HCT116 (cell line): Measurements from ENCODE around the gene TM4SF4. TPM values are rescaled to one million over a fixed set of nuclear protein-coding genes. Genes with fewer than 3 reads are reported as not detected.

ENCODE experiments used
- ATAC-seq: fragments of 200-7000 bp; cut with Tn5 transposase; 2 replicates; pipeline ENCODE4 v1.9.1; 2020; ENCODE audit warnings: mild to moderate bottlenecking, moderate library complexity
- BruUV-seq: library from RNA; stranded (reverse); fragments of 400-500 nt; replicated peaks from 2 replicates; lab custom pipeline; 2021; lab: Mats Ljungman, UMichigan
- CTCF ChIA-PET: fragments of 300-600 bp; sonication (Branson Sonifier 250); formaldehyde crosslinking; loops from one replicate; lab custom pipeline; 2021; ENCODE audit warnings: antibody characterized with exemption; lab: Charles Lee
- POLR2A ChIA-PET: fragments of 300-600, 350-600 bp; sonication (Branson Sonifier 250); formaldehyde crosslinking; loops from one replicate; lab custom pipeline; 2021; ENCODE audit warnings: antibody characterized with exemption; lab: Charles Lee
- RAD21 ChIA-PET, 2 experiments: fragments of 300-600 bp; sonication (Branson Sonifier 250); formaldehyde crosslinking; loops; one replicate each; lab custom pipeline; 2023; ENCODE audit warnings: low total read pairs in 2 of 2; ENCODE audit not compliant: uncharacterized antibody in 2 of 2, unreplicated experiment in 2 of 2, low non-redundant PET in 1 of 2; lab: Charles Lee
- DNase-seq: peaks from one replicate; pipeline ENCODE4 v3.0.0-alpha.2; 2010; ENCODE audit warnings: low read depth, low spot score
- H2AFZ ChIP-seq: fragments of 200-600 bp; shearing (Covaris generic), sonication (generic); 2 replicates; pipeline ENCODE4 v1.6.1; 2017; ENCODE audit warnings: low read depth, mixed run types, mixed read lengths, antibody characterized with exemption, low read length; ENCODE audit not compliant: poor library complexity, severe bottlenecking
- H3K27ac ChIP-seq: 2 replicates; pipeline ENCODE4 v1.5.1; 2012; ENCODE audit warnings: low read depth, low read length
- H3K27me3 ChIP-seq: fragments of 200-600 bp; sonication (generic); 2 replicates; pipeline ENCODE4 v1.6.1; 2016; ENCODE audit warnings: mixed run types, low read length, mixed read lengths; ENCODE audit not compliant: insufficient read depth
- H3K36me3 ChIP-seq, 2 experiments: fragments of 200-500 bp in 1 of 2; fragments of 200-600 bp in 1 of 2; sonication (Bioruptor generic) in 1 of 2; sonication (generic) in 1 of 2; 2 replicates each; pipeline versions ENCODE4 v1.5.1 to v1.6.1; 2014 to 2016; ENCODE audit warnings: low read length in 2 of 2, inconsistent platforms in 1 of 2, mixed read lengths in 1 of 2, mixed run types in 1 of 2; ENCODE audit not compliant: insufficient read depth in 2 of 2, control insufficient read depth in 1 of 2
- H3K4me1 ChIP-seq, 2 experiments: fragments of 200-600 bp in 1 of 2; sonication (generic) in 1 of 2; 2 replicates each; pipeline versions ENCODE4 v1.5.1 to v1.6.1; 2012 to 2017; ENCODE audit warnings: low read length in 2 of 2, inconsistent platforms in 1 of 2, mild to moderate bottlenecking in 1 of 2, mixed read lengths in 1 of 2, mixed run types in 1 of 2, moderate library complexity in 1 of 2; ENCODE audit not compliant: insufficient read depth in 2 of 2, control insufficient read depth in 1 of 2
- H3K4me2 ChIP-seq: fragments of 200-600 bp; sonication (generic); 2 replicates; pipeline ENCODE4 v1.6.1; 2017; ENCODE audit warnings: mixed run types, low read length, mixed read lengths
- H3K4me3 ChIP-seq, 2 experiments: fragments of 200-600 bp in 1 of 2; sonication (generic) in 1 of 2; replicated peaks in 1 of 2; 2 replicates each; pipeline ENCODE4 v1.5.1; 2011 to 2016; ENCODE audit warnings: low read length in 2 of 2, control low read depth in 1 of 2, low read depth in 1 of 2, mild to moderate bottlenecking in 1 of 2, mixed read lengths in 1 of 2, mixed run types in 1 of 2
- H3K79me2 ChIP-seq: fragments of 200-600 bp; sonication (generic); 2 replicates; pipeline ENCODE4 v1.6.1; 2017; ENCODE audit warnings: mild to moderate bottlenecking, mixed run types, low read length, moderate library complexity, mixed read lengths; ENCODE audit not compliant: insufficient read depth
- H3K9ac ChIP-seq: fragments of 200-600 bp; sonication (generic); 2 replicates; pipeline ENCODE4 v1.6.1; 2016; ENCODE audit warnings: low read length, mixed read lengths
- H3K9me2 ChIP-seq: fragments of 200-600 bp; sonication (generic), shearing (Covaris generic); 2 replicates; pipeline ENCODE4 v1.6.1; 2017; ENCODE audit warnings: mixed run types, mild to moderate bottlenecking, moderate library complexity; ENCODE audit not compliant: insufficient read depth
- H3K9me3 ChIP-seq, 2 experiments: fragments of 200-500 bp in 1 of 2; fragments of 200-600 bp in 1 of 2; sonication (Bioruptor generic) in 1 of 2; sonication (generic) in 1 of 2; 2 replicates each; pipeline ENCODE4 v1.6.1; 2014 to 2017; ENCODE audit warnings: low read length in 2 of 2, mixed read lengths in 2 of 2, inconsistent platforms in 1 of 2, low read depth in 1 of 2, mild to moderate bottlenecking in 1 of 2, mixed run types in 1 of 2, moderate library complexity in 1 of 2; ENCODE audit not compliant: control insufficient read depth in 1 of 2, insufficient read depth in 1 of 2
- H4K20me1 ChIP-seq: fragments of 200-600 bp; sonication (generic), shearing (Covaris generic); 2 replicates; pipeline ENCODE4 v1.6.1; 2017; ENCODE audit warnings: mixed run types, mild to moderate bottlenecking, moderate library complexity; ENCODE audit not compliant: insufficient read depth
- ATF3 ChIP-seq: IDR thresholded peaks from 2 replicates; pipeline ENCODE4 v1.6.1; 2012
- CBX3 ChIP-seq: IDR thresholded peaks from 2 replicates; pipeline ENCODE4 v1.6.1; 2012; ENCODE audit warnings: low read depth
- CEBPB ChIP-seq: IDR thresholded peaks from 2 replicates; pipeline ENCODE4 v1.6.1; 2012; ENCODE audit warnings: low read depth
- CTCF ChIP-seq, 3 experiments: fragments of 200-600 bp in 1 of 3; sonication (generic) in 1 of 3; IDR thresholded peaks in 2 of 3; conservative IDR thresholded peaks in 1 of 3; 2 replicates each; pipeline ENCODE4 v1.5.1; 2012 to 2017; ENCODE audit warnings: low read depth in 2 of 3, low read length in 2 of 3, antibody characterized with exemption in 1 of 3, borderline replicate concordance in 1 of 3, control low read depth in 1 of 3, mild to moderate bottlenecking in 1 of 3, mixed read lengths in 1 of 3, mixed run types in 1 of 3, moderate library complexity in 1 of 3; ENCODE audit not compliant: insufficient read depth in 1 of 3
- JUND ChIP-seq: IDR thresholded peaks from 2 replicates; pipeline ENCODE4 v1.6.1; 2012
- MAX ChIP-seq: IDR thresholded peaks from 2 replicates; pipeline ENCODE4 v1.6.1; 2012
- SRF ChIP-seq: IDR thresholded peaks from 2 replicates; pipeline ENCODE4 v1.6.1; 2012; ENCODE audit warnings: low read depth
- ZBTB33 ChIP-seq: IDR thresholded peaks from 2 replicates; pipeline ENCODE4 v1.6.1; 2011; ENCODE audit warnings: mild to moderate bottlenecking, low read length, moderate library complexity; ENCODE audit not compliant: insufficient replicate concordance; ENCODE audit errors: extremely low read depth
- ZFX ChIP-seq: fragments of 450-650 bp; IDR thresholded peaks from 2 replicates; pipeline ENCODE4 v1.6.1; 2017
- intact Hi-C: fragments of 100-400 bp; cut with micrococcal nuclease; formaldehyde crosslinking; loops from 2 replicates; pipeline ENCODE4 v1.10.0; 2022
- total RNA-seq: library from RNA; stranded (reverse); gene quantifications from one replicate; pipeline ENCODE4 v1.2.1, GENCODE V29; 2021; ENCODE audit not compliant: unreplicated experiment

The TM4SF4 gene
- total RNA-seq, 1 experiment from 2014 or later, result 0.91 TPM

- ChIA-PET CTCF (no interaction called here), POLR2A (no interaction called here)
- no TSS peak for BruUV-seq
These were observed 22.4 kb downstream of the TM4SF4 start for GRCh38 chr3:149496891-149497290.

GRCh38 chr3:149497966-149498670, 23.6 kb downstream of the TM4SF4 start:
- H3K27me3 ChIP-seq, result no peaks in the 10 kb centered on the region
- H3K9ac ChIP-seq, result no peak overlapping the region
- H3K4me3 ChIP-seq, result no peak overlapping the region
- H3K4me2 ChIP-seq, result no peak overlapping the region
- no peaks in the 10 kb centered on the region for H4K20me1 ChIP-seq
- DNase-seq (no peak), ATAC-seq (no peak)
- no peak overlapping the region for H2AFZ ChIP-seq
- CTCF ChIA-PET, result interaction anchor here (1.5 kb wide), 1 partner anchor 9 kb away, joined by 5 read pairs; no protein-coding TSS in a partner anchor
- RAD21 ChIA-PET, result no interaction called here
- no peak overlapping the region for H3K27ac ChIP-seq
- BruUV-seq, result no TSS peak
- POLR2A ChIA-PET, result no interaction called here
- H3K36me3 ChIP-seq, result no peaks in the 10 kb centered on the region
- H3K4me1 ChIP-seq, result peaks cover 0 to 9% of the 10 kb centered on the region in 2 experiments; a peak in 1 of 4 replicates
- intact Hi-C loops, result loop anchor here (10.0 kb wide), 2 partner anchors 467 to 727 kb away; no protein-coding TSS in a partner anchor
- no peaks in the 10 kb centered on the region for H3K79me2 ChIP-seq
- no peaks in the 10 kb centered on the region for H3K9me3 ChIP-seq
- H3K9me2 ChIP-seq, result no peaks in the 10 kb centered on the region
- no peak for TF ChIP-seq CTCF (IDR thresholded peaks at IDR 0.05 in 2 of 3, conservative IDR thresholded peaks at IDR 0.05 in 1 of 3; ENCODE audit: borderline replicate concordance in 1 of 3, insufficient read depth in 1 of 3, low read depth in 2 of 3, low read length in 2 of 3)
- no peak for TF ChIP-seq ZFX
- TF ChIP-seq CEBPB, result no peak
- no peak for TF ChIP-seq JUND
- TF ChIP-seq ATF3, result no peak
- no peak for TF ChIP-seq MAX
- no peak for TF ChIP-seq ZBTB33

More at GRCh38 chr3:149496891-149497290, 22.4 kb downstream of the TM4SF4 start:
- Histone ChIP-seq H3K9me3 (no peaks in the 10 kb centered on the region), H2AFZ (no peak overlapping the region), H3K27me3 (no peaks in the 10 kb centered on the region), H3K4me1 (peaks cover 0 to 9% of the 10 kb centered on the region in 2 experiments; a peak in 1 of 4 replicates), H4K20me1 (no peaks in the 10 kb centered on the region), H3K4me3 (no peak overlapping the region), H3K9me2 (no peaks in the 10 kb centered on the region), H3K4me2 (no peak overlapping the region), H3K9ac (no peak overlapping the region), H3K27ac (no peak overlapping the region), H3K79me2 (no peaks in the 10 kb centered on the region), H3K36me3 (no peaks in the 10 kb centered on the region)
- DNase-seq (no peak), ATAC-seq (no peak)
- no peak for TF ChIP-seq ZBTB33
- TF ChIP-seq CBX3, result no peak
- TF ChIP-seq SRF, result no peak
- intact Hi-C loops, result loop anchor here (10.0 kb wide), 2 partner anchors 468 to 728 kb away; no protein-coding TSS in a partner anchor
- RAD21 ChIA-PET, result no interaction called here
